HG03280 (cell line): ENCODE results near the gene TCF15.
"Not testable (repeated sequence)": the region's sequence is repeated elsewhere in the genome, so short reads cannot be mapped to it uniquely, and the experiment has no call there.

Experiments
- ATAC-seq: cut with Tn5 transposase; IDR thresholded peaks from one replicate; pipeline ENCODE4 v1.9.1; 2021; ENCODE audit warnings: mild to moderate bottlenecking, moderate library complexity; ENCODE audit not compliant: unreplicated experiment

Gene TCF15

GRCh38 chr20:584161-584970 is 25.7 kb downstream of the TCF15 start:
- peak; percentile 50 for ATAC-seq

GRCh38 chr20:582204-582603 is 27.9 kb downstream of the TCF15 start:
- ATAC-seq: no peak

- not testable (repeated sequence) for ATAC-seq
Observed at GRCh38 chr20:578940-579690, 31.0 kb downstream of the TCF15 start.

- ATAC-seq: no peak
Observed at GRCh38 chr20:577167-577791, 32.8 kb downstream of the TCF15 start.

GRCh38 chr20:576156-576555 is 34.0 kb downstream of the TCF15 start:
- ATAC-seq: no peak

- ATAC-seq: no peak
Observed at GRCh38 chr20:575230-575629, 34.9 kb downstream of the TCF15 start.

- ATAC-seq: no peak
Observed at GRCh38 chr20:574297-574942, 35.7 kb downstream of the TCF15 start.

GRCh38 chr20:573414-574296 is 36.5 kb downstream of the TCF15 start:
- no peak for ATAC-seq

GRCh38 chr20:572727-573126 is 37.4 kb downstream of the TCF15 start:
- no peak for ATAC-seq

- ATAC-seq: no peak
Observed at GRCh38 chr20:571754-572441, 38.2 kb downstream of the TCF15 start.

- ATAC-seq: no peak
Observed at GRCh38 chr20:568673-569415, 41.3 kb downstream of the TCF15 start.

GRCh38 chr20:568097-568652 is 41.9 kb downstream of the TCF15 start:
- ATAC-seq: no peak

- no peak for ATAC-seq
Observed at GRCh38 chr20:564192-564591, 45.9 kb downstream of the TCF15 start.

- no peak for ATAC-seq
Observed at GRCh38 chr20:563187-563586, 46.9 kb downstream of the TCF15 start.

- no peak for ATAC-seq
Observed at GRCh38 chr20:562232-562897, 47.7 kb downstream of the TCF15 start.

- no peak for ATAC-seq
Observed at GRCh38 chr20:561437-562231, 48.5 kb downstream of the TCF15 start.

GRCh38 chr20:560680-561079 is 49.4 kb downstream of the TCF15 start:
- no peak for ATAC-seq
